H1 (cell line): ENCODE measurements around the gene FBXL14. TPM values are rescaled to one million over a fixed set of nuclear protein-coding genes. Genes with fewer than 3 reads are reported as not detected.

Experiments
- CHD7 ChIP-seq: fragments of 300-600 bp; sonication (generic); IDR thresholded peaks from 2 replicates; pipeline ENCODE4 v1.7.1; 2012; ENCODE audit warnings: low read length, moderate library complexity, mild to moderate bottlenecking, inconsistent platforms; ENCODE audit not compliant: insufficient replicate concordance
- EGR1 ChIP-seq: IDR thresholded peaks from 2 replicates; pipeline ENCODE4 v1.6.1; 2011; ENCODE audit warnings: low read depth, low read length, borderline replicate concordance
- HDAC2 ChIP-seq, 2 experiments: fragments of 300-600 bp in 1 of 2; sonication (generic) in 1 of 2; IDR thresholded peaks; 2 replicates each; pipeline ENCODE4 v1.6.1; 2011 to 2012; ENCODE audit warnings: low read depth in 2 of 2, low read length in 2 of 2, mild to moderate bottlenecking in 2 of 2, moderate library complexity in 2 of 2, borderline replicate concordance in 1 of 2, inconsistent platforms in 1 of 2
- PHF8 ChIP-seq: fragments of 200-600 bp; sonication (generic); conservative IDR thresholded peaks from 2 replicates; pipeline ENCODE4 v1.7.1; 2012; ENCODE audit warnings: low read depth, mild to moderate bottlenecking, inconsistent platforms, low read length, moderate library complexity
- RAD21 ChIP-seq, 2 experiments: IDR thresholded peaks in 1 of 2; conservative IDR thresholded peaks in 1 of 2; 2 replicates each; pipeline ENCODE4 v1.6.1; 2011; ENCODE audit warnings: low read depth in 2 of 2, low read length in 2 of 2, improper control_type of control experiment in 1 of 2, inconsistent platforms in 1 of 2, mild to moderate bottlenecking in 1 of 2, moderate library complexity in 1 of 2
- RFX5 ChIP-seq: IDR thresholded peaks from 2 replicates; pipeline ENCODE4 v1.6.1; 2011; ENCODE audit warnings: low read depth, low read length, improper control_type of control experiment, borderline replicate concordance
- polyA plus RNA-seq, 7 experiments: library from polyadenylated mRNA; depleted of rRNA in 3 of 7; stranded (reverse) in 5 of 7; unstranded in 2 of 7; fragments of >200 nt in 5 of 7; fragments of 200-250 nt in 2 of 7; gene quantifications; 1 replicate in 5 of 7; 2 replicates in 1 of 7; 4 replicates in 1 of 7; pipeline versions ENCODE4 v1.2.1 to v1.2.3, GENCODE V29; 2011 to 2013; ENCODE audit warnings: missing spikeins in 2 of 7, mixed read lengths in 2 of 7
- total RNA-seq: library from RNA; stranded (reverse); fragmentation: NEBNext Ultra II Directional; extraction: Animal tissue kit (Norgen Biotek cat#: 25700); gene quantifications from 2 replicates; pipeline ENCODE4 v1.2.1, GENCODE V29; 2021
- TF ChIP-seq, protein P1 (sequence below): IDR thresholded peaks from 2 replicates; pipeline ENCODE4 v1.6.1; 2012; ENCODE audit warnings: low read length, inconsistent platforms

Gene FBXL14
- total and polyA plus RNA-seq, 2 of the 8 experiments (the other 6 are each of a cell fraction or from before 2014, with no cell fraction given) = 5.5 to 9.6 TPM

DNA sequence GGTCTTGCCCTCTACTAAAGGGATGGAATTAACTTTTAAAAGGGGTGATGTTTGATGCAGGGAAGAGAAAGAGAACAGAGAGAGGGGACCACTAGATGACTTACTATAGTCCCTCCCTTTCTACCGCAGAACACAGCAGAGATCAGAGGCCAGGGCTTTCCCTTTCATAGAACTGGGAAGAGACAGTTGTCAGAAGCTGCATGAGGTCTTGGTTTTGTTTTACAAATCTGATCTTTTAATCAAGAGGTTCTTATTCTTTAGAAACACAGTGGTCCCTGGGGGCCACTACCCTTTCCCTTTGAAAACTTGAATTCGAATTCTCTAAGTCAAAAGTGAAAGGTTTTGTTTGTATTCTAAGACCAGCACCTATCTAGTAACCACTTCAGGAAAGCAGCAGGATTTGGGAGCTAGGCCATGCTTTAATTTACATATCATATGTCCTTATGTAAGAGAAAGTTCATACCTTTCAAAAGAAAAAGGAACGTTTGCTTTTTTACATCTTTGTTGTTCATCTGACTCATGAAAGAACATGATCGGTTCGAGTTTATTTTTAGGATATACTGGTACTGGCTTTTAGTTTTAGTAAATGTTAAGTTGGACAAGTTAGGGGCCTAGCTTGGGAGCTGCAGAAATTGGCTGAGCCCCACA lies 6.3 kb downstream of the FBXL14 start (continued):
- peak; percentile 85 for TF ChIP-seq CHD7
- TF ChIP-seq, protein P1, sequence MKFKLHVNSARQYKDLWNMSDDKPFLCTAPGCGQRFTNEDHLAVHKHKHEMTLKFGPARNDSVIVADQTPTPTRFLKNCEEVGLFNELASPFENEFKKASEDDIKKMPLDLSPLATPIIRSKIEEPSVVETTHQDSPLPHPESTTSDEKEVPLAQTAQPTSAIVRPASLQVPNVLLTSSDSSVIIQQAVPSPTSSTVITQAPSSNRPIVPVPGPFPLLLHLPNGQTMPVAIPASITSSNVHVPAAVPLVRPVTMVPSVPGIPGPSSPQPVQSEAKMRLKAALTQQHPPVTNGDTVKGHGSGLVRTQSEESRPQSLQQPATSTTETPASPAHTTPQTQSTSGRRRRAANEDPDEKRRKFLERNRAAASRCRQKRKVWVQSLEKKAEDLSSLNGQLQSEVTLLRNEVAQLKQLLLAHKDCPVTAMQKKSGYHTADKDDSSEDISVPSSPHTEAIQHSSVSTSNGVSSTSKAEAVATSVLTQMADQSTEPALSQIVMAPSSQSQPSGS = no peak
- TF ChIP-seq HDAC2 (IDR thresholded peaks at IDR 0.05; ENCODE audit: borderline replicate concordance in 1 of 2, low read depth in 2 of 2, low read length in 2 of 2) = peak in 1 of 2 experiments; percentile 21; a peak in 1 of 4 replicates
- TF ChIP-seq EGR1 = no peak
- TF ChIP-seq RAD21 (IDR thresholded peaks at IDR 0.05 in 1 of 2, conservative IDR thresholded peaks at IDR 0.05 in 1 of 2; ENCODE audit: low read depth in 2 of 2, low read length in 2 of 2) = no peak
- no peak for TF ChIP-seq RFX5
- no peak for TF ChIP-seq PHF8
